AG10803 (cell line): ENCODE results near the gene CHPF.
A peak's percentile ranks its signal among the peaks of the same experiment; 100 is the strongest.

Experiments
- DNase-seq: peaks from one replicate; pipeline ENCODE4 v3.0.0; 2010; ENCODE audit warnings: low read depth
- H3K4me3 ChIP-seq: 2 replicates; pipeline ENCODE4 v1.5.1; 2011; ENCODE audit warnings: mild to moderate bottlenecking, low read length, control low read depth
- CTCF ChIP-seq: conservative IDR thresholded peaks from 2 replicates; pipeline ENCODE4 v1.5.1; 2011; ENCODE audit warnings: mild to moderate bottlenecking, low read length, control low read depth, inconsistent platforms

CHPF gene

GRCh38 chr2:219493086-219493485, 50.5 kb downstream of the CHPF start:
- DNase-seq = no peak
- H3K4me3 ChIP-seq = no peak overlapping the region
- no peak for TF ChIP-seq CTCF

- H3K4me3 ChIP-seq = no peak overlapping the region
- DNase-seq = no peak
- no peak for TF ChIP-seq CTCF
These were observed 51.0 kb downstream of the CHPF start for GRCh38 chr2:219492575-219492974.

GRCh38 chr2:219491278-219491963, 52.2 kb downstream of the CHPF start:
- TF ChIP-seq CTCF = no peak
- H3K4me3 ChIP-seq = no peak overlapping the region
- no peak for DNase-seq

GRCh38 chr2:219490600-219491130, 52.9 kb downstream of the CHPF start:
- no peak overlapping the region for H3K4me3 ChIP-seq
- no peak for DNase-seq
- TF ChIP-seq CTCF = no peak

GRCh38 chr2:219490186-219490585, 53.4 kb downstream of the CHPF start:
- no peak for DNase-seq
- no peak overlapping the region for H3K4me3 ChIP-seq
- peak; percentile 23; the same call in 1 of the 2 replicates for TF ChIP-seq CTCF

GRCh38 chr2:219489315-219489714, 54.3 kb downstream of the CHPF start:
- DNase-seq = no peak
- no peak overlapping the region for H3K4me3 ChIP-seq
- no peak for TF ChIP-seq CTCF
